Thoracic aorta (tissue), 2 donors: ENCODE results near the gene ABCB1. TPM values are rescaled to one million over a fixed set of nuclear protein-coding genes. Genes with fewer than 3 reads are reported as not detected.

Experiments used
- ATAC-seq: fragments of 150-250 bp; one replicate; pipeline ENCODE4 v1.8.0; 2017; ENCODE audit warnings: low read depth; ENCODE audit not compliant: insufficient number of reproducible peaks, low FRiP score
- DNase-seq: peaks from one replicate; pipeline ENCODE4 v3.0.0-alpha.2; 2020; ENCODE audit warnings: low spot score
- H3K27ac ChIP-seq, 2 donors: fragments of 200-600 bp; sonication (generic); 1 replicate in 1 of 2; 2 replicates in 1 of 2; pipeline ENCODE4 v1.5.1; 2016; ENCODE audit warnings: mild to moderate bottlenecking in 2 of 2, moderate library complexity in 2 of 2
- H3K27me3 ChIP-seq: fragments of 200-600 bp; sonication (generic); replicated peaks from 2 replicates; pipeline ENCODE4 v1.6.0; 2016; ENCODE audit warnings: mild to moderate bottlenecking; ENCODE audit not compliant: insufficient read depth
- H3K36me3 ChIP-seq: fragments of 200-600 bp; sonication (generic); one replicate; pipeline ENCODE4 v1.5.1; 2016
- H3K4me1 ChIP-seq, 2 donors: fragments of 200-600 bp; sonication (generic); 1 replicate in 1 of 2; 2 replicates in 1 of 2; pipeline versions ENCODE4 v1.5.1 to v1.6.0; 2016; ENCODE audit warnings: low read depth in 2 of 2, mild to moderate bottlenecking in 1 of 2; ENCODE audit not compliant: control insufficient read depth in 1 of 2
- H3K4me3 ChIP-seq: fragments of 200-600 bp; sonication (generic); 2 replicates; pipeline ENCODE4 v1.5.1; 2016; ENCODE audit warnings: mild to moderate bottlenecking
- H3K9me3 ChIP-seq: fragments of 200-600 bp; sonication (generic); 2 replicates; pipeline ENCODE4 v1.5.1; 2016
- CTCF ChIP-seq: fragments of 200-600 bp; sonication (generic); IDR thresholded peaks from one replicate; pipeline ENCODE4 v1.5.1; 2019; ENCODE audit warnings: antibody characterized with exemption
- total RNA-seq, 2 donors: library from RNA; depleted of rRNA; stranded (reverse); fragments of >200 nt; gene quantifications; one replicate each; pipeline versions ENCODE4 v1.1.0 to v1.2.3, GENCODE V29; 2016

ABCB1 gene
- total RNA-seq, 2 donors from 2014 or later: 1.4 to 10.6 TPM

- H3K27me3 ChIP-seq: no peaks in the 10 kb centered on the region
- no peak for ATAC-seq
These were observed 106.2 kb downstream of the ABCB1 start for GRCh38 chr7:87494454-87494853.

GRCh38 chr7:87483131-87483530 lies 117.6 kb downstream of the ABCB1 start:
- no peak overlapping the region for H3K4me3 ChIP-seq
- H3K36me3 ChIP-seq: no peaks in the 10 kb centered on the region
- no peak overlapping the region for H3K27ac ChIP-seq
- TF ChIP-seq CTCF: no peak
- H3K9me3 ChIP-seq: no peaks in the 10 kb centered on the region
- ATAC-seq (no peak), DNase-seq (no peak)
- no peaks in the 10 kb centered on the region for H3K4me1 ChIP-seq
- H3K27me3 ChIP-seq: no peaks in the 10 kb centered on the region

More at GRCh38 chr7:87494454-87494853, 106.2 kb downstream of the ABCB1 start:
- H3K4me3 ChIP-seq: no peak overlapping the region
- no peaks in the 10 kb centered on the region for H3K4me1 ChIP-seq
- DNase-seq: no peak
- H3K27ac ChIP-seq: no peak overlapping the region
- H3K36me3 ChIP-seq: no peaks in the 10 kb centered on the region
- no peak for TF ChIP-seq CTCF
- no peaks in the 10 kb centered on the region for H3K9me3 ChIP-seq

GRCh38 chr7:87482115-87482514 lies 118.6 kb downstream of the ABCB1 start:
- Histone ChIP-seq H3K27me3 (no peaks in the 10 kb centered on the region), H3K4me1 (no peaks in the 10 kb centered on the region), H3K27ac (no peak overlapping the region), H3K36me3 (no peaks in the 10 kb centered on the region), H3K9me3 (no peaks in the 10 kb centered on the region), H3K4me3 (no peak overlapping the region)
- TF ChIP-seq CTCF: no peak
- ATAC-seq (no peak), DNase-seq (no peak)

GRCh38 chr7:87480386-87480785 lies 120.3 kb downstream of the ABCB1 start:
- Histone ChIP-seq H3K27ac (no peak overlapping the region), H3K36me3 (no peaks in the 10 kb centered on the region), H3K4me1 (peaks cover 0 to 4% of the 10 kb centered on the region in 2 donors), H3K9me3 (no peaks in the 10 kb centered on the region), H3K27me3 (no peaks in the 10 kb centered on the region), H3K4me3 (no peak overlapping the region)
- no peak for TF ChIP-seq CTCF
- ATAC-seq (no peak), DNase-seq (no peak)

GRCh38 chr7:87479951-87480350 lies 120.7 kb downstream of the ABCB1 start:
- Histone ChIP-seq H3K4me1 (peaks cover 0 to 4% of the 10 kb centered on the region in 2 donors), H3K36me3 (no peaks in the 10 kb centered on the region), H3K9me3 (no peaks in the 10 kb centered on the region), H3K27me3 (no peaks in the 10 kb centered on the region), H3K4me3 (no peak overlapping the region), H3K27ac (no peak overlapping the region)
- TF ChIP-seq CTCF: no peak
- DNase-seq (no peak), ATAC-seq (no peak)
